GM18508 (cell line): Measurements from ENCODE around the gene GRK2.

Experiments used
- ATAC-seq: cut with Tn5 transposase; IDR thresholded peaks from one replicate; pipeline ENCODE4 v1.9.1; 2021; ENCODE audit warnings: moderate number of reproducible peaks; ENCODE audit not compliant: insufficient read depth, unreplicated experiment

The GRK2 gene

GRCh38 chr11:67269401-67270255 lies 3.4 kb downstream of the GRK2 start:
- ATAC-seq = no peak

GRCh38 chr11:67270256-67271204 lies 4.3 kb downstream of the GRK2 start:
- no peak for ATAC-seq

GRCh38 chr11:67271205-67271540 lies 4.9 kb downstream of the GRK2 start:
- no peak for ATAC-seq

- no peak for ATAC-seq
Measured at GRCh38 chr11:67271541-67272284, 5.4 kb downstream of the GRK2 start.

- no peak for ATAC-seq
Measured at GRCh38 chr11:67272327-67273259, 6.3 kb downstream of the GRK2 start.

- no peak for ATAC-seq
Measured at GRCh38 chr11:67273260-67273990, 7.2 kb downstream of the GRK2 start.

GRCh38 chr11:67274768-67275605 lies 8.7 kb downstream of the GRK2 start:
- no peak for ATAC-seq

GRCh38 chr11:67275606-67276409 lies 9.5 kb downstream of the GRK2 start:
- no peak for ATAC-seq

GRCh38 chr11:67276781-67277230 lies 10.5 kb downstream of the GRK2 start:
- ATAC-seq = no peak

- ATAC-seq = no peak
Measured at GRCh38 chr11:67277231-67277961, 11.1 kb downstream of the GRK2 start.

- no peak for ATAC-seq
Measured at GRCh38 chr11:67278135-67278938, 12.1 kb downstream of the GRK2 start.

GRCh38 chr11:67278939-67279588 lies 12.8 kb downstream of the GRK2 start:
- no peak for ATAC-seq

GRCh38 chr11:67279589-67280340 lies 13.5 kb downstream of the GRK2 start:
- no peak for ATAC-seq

GRCh38 chr11:67280341-67280787 lies 14.1 kb downstream of the GRK2 start:
- no peak for ATAC-seq
